Neural progenitor cell (in vitro differentiated cells): ENCODE measurements around the gene RNF41. TPM values are rescaled to one million over a fixed set of nuclear protein-coding genes. Genes with fewer than 3 reads are reported as not detected.
A peak's percentile ranks its signal among the peaks of the same experiment; 100 is the strongest.

Source experiments
- DNase-seq: peaks from one replicate; pipeline ENCODE4 v3.0.0-alpha.2; 2016; ENCODE audit warnings: low spot score
- H2AFZ ChIP-seq: fragments of 200-600 bp; sonication (generic); replicated peaks from 2 replicates; pipeline ENCODE4 v1.6.1; 2016; ENCODE audit warnings: antibody characterized with exemption
- H3F3A ChIP-seq: fragments of 200-600 bp; sonication (generic); 2 replicates; pipeline ENCODE4 v1.6.1; 2016; ENCODE audit warnings: antibody characterized with exemption, low read depth
- H3K27ac ChIP-seq: fragments of 200-600 bp; sonication (generic); 2 replicates; pipeline ENCODE4 v1.5.1; 2016; ENCODE audit warnings: mild to moderate bottlenecking
- H3K27me3 ChIP-seq: fragments of 200-600 bp; sonication (generic); 2 replicates; pipeline ENCODE4 v1.6.1; 2016; ENCODE audit warnings: mild to moderate bottlenecking, moderate library complexity
- H3K36me3 ChIP-seq: fragments of 200-600 bp; sonication (generic); 2 replicates; pipeline ENCODE4 v1.5.1; 2016
- H3K4me1 ChIP-seq: fragments of 200-600 bp; sonication (generic); 2 replicates; pipeline ENCODE4 v1.6.1; 2016; ENCODE audit warnings: mixed run types
- H3K4me2 ChIP-seq: fragments of 200-600 bp; sonication (generic); 2 replicates; pipeline ENCODE4 v1.6.1; 2016
- H3K4me3 ChIP-seq: fragments of 200-600 bp; sonication (generic); 2 replicates; pipeline ENCODE4 v1.5.1; 2016
- H3K79me2 ChIP-seq: fragments of 200-600 bp; sonication (generic); 2 replicates; pipeline ENCODE4 v1.6.1; 2016; ENCODE audit warnings: low read depth
- H3K9ac ChIP-seq: fragments of 200-600 bp; sonication (generic); 2 replicates; pipeline ENCODE4 v1.6.1; 2016
- H3K9me3 ChIP-seq: fragments of 200-600 bp; sonication (generic); 2 replicates; pipeline ENCODE4 v1.5.1; 2016; ENCODE audit warnings: low read depth
- H4K20me1 ChIP-seq: fragments of 200-600 bp; sonication (generic); 2 replicates; pipeline ENCODE4 v1.6.1; 2016; ENCODE audit warnings: low read depth
- H3K27ac Mint-ChIP-seq: 3 replicates; pipeline ENCODE4 v1.8.0; 2021; ENCODE audit warnings: mixed read lengths
- H3K27me3 Mint-ChIP-seq: 2 replicates; pipeline ENCODE4 v1.8.0; 2022; ENCODE audit warnings: low read depth, mild to moderate bottlenecking, inconsistent platforms, moderate library complexity, mixed read lengths; ENCODE audit not compliant: insufficient read depth
- H3K36me3 Mint-ChIP-seq: 3 replicates; pipeline ENCODE4 v1.8.0; 2021; ENCODE audit warnings: mixed read lengths
- H3K4me1 Mint-ChIP-seq: 3 replicates; pipeline ENCODE4 v1.8.0; 2021; ENCODE audit warnings: mixed read lengths
- H3K4me3 Mint-ChIP-seq: 3 replicates; pipeline ENCODE4 v1.8.0; 2021; ENCODE audit warnings: mild to moderate bottlenecking, moderate library complexity, mixed read lengths
- H3K9me3 Mint-ChIP-seq: 3 replicates; pipeline ENCODE4 v1.8.0; 2020; ENCODE audit warnings: mixed read lengths
- EZH2 ChIP-seq: fragments of 200-600 bp; sonication (generic); IDR thresholded peaks from 2 replicates; pipeline ENCODE4 v1.6.1; 2017; ENCODE audit warnings: antibody characterized with exemption, mild to moderate bottlenecking, moderate library complexity
- EZH2phosphoT487 ChIP-seq: fragments of 200-600 bp; sonication (generic); IDR thresholded peaks from 2 replicates; pipeline ENCODE4 v1.6.1; 2017; ENCODE audit warnings: antibody characterized with exemption
- total RNA-seq: library from RNA; depleted of rRNA; stranded (reverse); fragments of >200 nt; gene quantifications from 2 replicates; pipeline ENCODE4 v1.2.3, GENCODE V29; 2015; ENCODE audit warnings: low replicate concordance
- TF ChIP-seq, protein P1 (sequence below): fragments of 200-600 bp; sonication (generic); IDR thresholded peaks from 2 replicates; pipeline ENCODE4 v1.5.1; 2017; ENCODE audit warnings: antibody characterized with exemption, mild to moderate bottlenecking

RNF41 gene
- total RNA-seq, 1 donor from 2014 or later = 52.1 TPM

GRCh38 chr12:56236091-56236490 lies 14.4 kb upstream of the RNF41 start:
- no peaks in the 10 kb centered on the region for H3K9me3 ChIP-seq
- H3K27ac ChIP-seq = no peak overlapping the region
- no peaks in the 10 kb centered on the region for H3K36me3 ChIP-seq
- peaks cover 9% of the 10 kb centered on the region for H3K27me3 Mint-ChIP-seq
- H3F3A ChIP-seq = no peaks in the 10 kb centered on the region
- no peaks in the 10 kb centered on the region for H3K27me3 ChIP-seq
- no peak overlapping the region for H2AFZ ChIP-seq
- H3K9me3 Mint-ChIP-seq = no peaks in the 10 kb centered on the region
- no peak overlapping the region for H3K9ac ChIP-seq
- no peaks in the 10 kb centered on the region for H3K4me1 Mint-ChIP-seq
- H3K4me3 ChIP-seq = no peak overlapping the region
- H3K4me2 ChIP-seq = no peak overlapping the region
- H3K36me3 Mint-ChIP-seq = peaks cover 12% of the 10 kb centered on the region
- no peaks in the 10 kb centered on the region for H3K4me1 ChIP-seq
- H3K4me3 Mint-ChIP-seq = no peak overlapping the region
- no peak for TF ChIP-seq EZH2phosphoT487
- no peak for TF ChIP-seq EZH2
- TF ChIP-seq, protein P1, sequence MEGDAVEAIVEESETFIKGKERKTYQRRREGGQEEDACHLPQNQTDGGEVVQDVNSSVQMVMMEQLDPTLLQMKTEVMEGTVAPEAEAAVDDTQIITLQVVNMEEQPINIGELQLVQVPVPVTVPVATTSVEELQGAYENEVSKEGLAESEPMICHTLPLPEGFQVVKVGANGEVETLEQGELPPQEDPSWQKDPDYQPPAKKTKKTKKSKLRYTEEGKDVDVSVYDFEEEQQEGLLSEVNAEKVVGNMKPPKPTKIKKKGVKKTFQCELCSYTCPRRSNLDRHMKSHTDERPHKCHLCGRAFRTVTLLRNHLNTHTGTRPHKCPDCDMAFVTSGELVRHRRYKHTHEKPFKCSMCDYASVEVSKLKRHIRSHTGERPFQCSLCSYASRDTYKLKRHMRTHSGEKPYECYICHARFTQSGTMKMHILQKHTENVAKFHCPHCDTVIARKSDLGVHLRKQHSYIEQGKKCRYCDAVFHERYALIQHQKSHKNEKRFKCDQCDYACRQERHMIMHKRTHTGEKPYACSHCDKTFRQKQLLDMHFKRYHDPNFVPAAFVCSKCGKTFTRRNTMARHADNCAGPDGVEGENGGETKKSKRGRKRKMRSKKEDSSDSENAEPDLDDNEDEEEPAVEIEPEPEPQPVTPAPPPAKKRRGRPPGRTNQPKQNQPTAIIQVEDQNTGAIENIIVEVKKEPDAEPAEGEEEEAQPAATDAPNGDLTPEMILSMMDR = no peak
- no peak for DNase-seq
- H3K27ac Mint-ChIP-seq = no peak overlapping the region
- H3K79me2 ChIP-seq = no peaks in the 10 kb centered on the region
- H4K20me1 ChIP-seq = peaks cover 8% of the 10 kb centered on the region

- H3K4me1 ChIP-seq = no peaks in the 10 kb centered on the region
- no peak overlapping the region for H3K4me3 Mint-ChIP-seq
- peak overlapping the region; percentile 78 for H3K27ac Mint-ChIP-seq
- H3K4me3 ChIP-seq = no peak overlapping the region
- TF ChIP-seq EZH2 (no peak), EZH2phosphoT487 (no peak)
- TF ChIP-seq, protein P1 = no peak
- DNase-seq = no peak
- H3K4me2 ChIP-seq = no peak overlapping the region
- H3K9me3 Mint-ChIP-seq = no peaks in the 10 kb centered on the region
- peaks cover 7% of the 10 kb centered on the region for H3K27me3 Mint-ChIP-seq
- peaks cover 6% of the 10 kb centered on the region for H3K4me1 Mint-ChIP-seq
- H3K79me2 ChIP-seq = no peaks in the 10 kb centered on the region
- H3K27ac ChIP-seq = no peak overlapping the region
- H3K27me3 ChIP-seq = no peaks in the 10 kb centered on the region
- no peaks in the 10 kb centered on the region for H3F3A ChIP-seq
- peaks cover 8% of the 10 kb centered on the region for H3K36me3 Mint-ChIP-seq
- H4K20me1 ChIP-seq = peaks cover 8% of the 10 kb centered on the region
- H3K36me3 ChIP-seq = no peaks in the 10 kb centered on the region
- H3K9ac ChIP-seq = no peak overlapping the region
- no peaks in the 10 kb centered on the region for H3K9me3 ChIP-seq
- H2AFZ ChIP-seq = no peak overlapping the region
Observed at GRCh38 chr12:56234746-56235436, 13.2 kb upstream of the RNF41 start.

DNA sequence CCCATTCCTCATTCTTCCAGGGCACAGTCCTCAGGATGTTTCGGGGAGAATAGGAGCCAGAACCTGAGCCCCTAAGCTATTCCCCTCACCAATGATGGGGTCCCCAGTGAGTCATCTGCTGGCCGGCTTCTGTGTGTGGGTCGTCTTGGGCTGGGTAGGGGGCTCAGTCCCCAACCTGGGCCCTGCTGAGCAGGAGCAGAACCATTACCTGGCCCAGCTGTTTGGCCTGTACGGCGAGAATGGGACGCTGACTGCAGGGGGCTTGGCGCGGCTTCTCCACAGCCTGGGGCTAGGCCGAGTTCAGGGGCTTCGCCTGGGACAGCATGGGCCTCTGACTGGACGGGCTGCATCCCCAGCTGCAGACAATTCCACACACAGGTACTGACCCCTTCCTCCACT lies 9.5 kb upstream of the RNF41 start:
- Histone ChIP-seq H3K4me2 (no peak overlapping the region), H3K4me1 (no peaks in the 10 kb centered on the region), H3K9ac (no peak overlapping the region), H3K27ac (no peak overlapping the region), H3K36me3 (no peaks in the 10 kb centered on the region), H2AFZ (no peak overlapping the region), H3F3A (no peaks in the 10 kb centered on the region), H3K9me3 (no peaks in the 10 kb centered on the region), H4K20me1 (no peaks in the 10 kb centered on the region), H3K4me3 (no peak overlapping the region), H3K79me2 (no peaks in the 10 kb centered on the region), H3K27me3 (no peaks in the 10 kb centered on the region)
- Mint-ChIP-seq H3K36me3 (peaks cover 2% of the 10 kb centered on the region), H3K4me1 (peaks cover 6% of the 10 kb centered on the region), H3K4me3 (no peak overlapping the region), H3K27ac (peak overlapping the region; percentile 57), H3K9me3 (no peaks in the 10 kb centered on the region), H3K27me3 (peaks cover 10% of the 10 kb centered on the region)
- DNase-seq = no peak
- TF ChIP-seq EZH2 = no peak
- no peak for TF ChIP-seq EZH2phosphoT487
- TF ChIP-seq, protein P1 = no peak
